ENCODE results near the gene FADS3.

FADS3 gene, protein sequence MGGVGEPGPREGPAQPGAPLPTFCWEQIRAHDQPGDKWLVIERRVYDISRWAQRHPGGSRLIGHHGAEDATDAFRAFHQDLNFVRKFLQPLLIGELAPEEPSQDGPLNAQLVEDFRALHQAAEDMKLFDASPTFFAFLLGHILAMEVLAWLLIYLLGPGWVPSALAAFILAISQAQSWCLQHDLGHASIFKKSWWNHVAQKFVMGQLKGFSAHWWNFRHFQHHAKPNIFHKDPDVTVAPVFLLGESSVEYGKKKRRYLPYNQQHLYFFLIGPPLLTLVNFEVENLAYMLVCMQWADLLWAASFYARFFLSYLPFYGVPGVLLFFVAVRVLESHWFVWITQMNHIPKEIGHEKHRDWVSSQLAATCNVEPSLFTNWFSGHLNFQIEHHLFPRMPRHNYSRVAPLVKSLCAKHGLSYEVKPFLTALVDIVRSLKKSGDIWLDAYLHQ

DNA sequence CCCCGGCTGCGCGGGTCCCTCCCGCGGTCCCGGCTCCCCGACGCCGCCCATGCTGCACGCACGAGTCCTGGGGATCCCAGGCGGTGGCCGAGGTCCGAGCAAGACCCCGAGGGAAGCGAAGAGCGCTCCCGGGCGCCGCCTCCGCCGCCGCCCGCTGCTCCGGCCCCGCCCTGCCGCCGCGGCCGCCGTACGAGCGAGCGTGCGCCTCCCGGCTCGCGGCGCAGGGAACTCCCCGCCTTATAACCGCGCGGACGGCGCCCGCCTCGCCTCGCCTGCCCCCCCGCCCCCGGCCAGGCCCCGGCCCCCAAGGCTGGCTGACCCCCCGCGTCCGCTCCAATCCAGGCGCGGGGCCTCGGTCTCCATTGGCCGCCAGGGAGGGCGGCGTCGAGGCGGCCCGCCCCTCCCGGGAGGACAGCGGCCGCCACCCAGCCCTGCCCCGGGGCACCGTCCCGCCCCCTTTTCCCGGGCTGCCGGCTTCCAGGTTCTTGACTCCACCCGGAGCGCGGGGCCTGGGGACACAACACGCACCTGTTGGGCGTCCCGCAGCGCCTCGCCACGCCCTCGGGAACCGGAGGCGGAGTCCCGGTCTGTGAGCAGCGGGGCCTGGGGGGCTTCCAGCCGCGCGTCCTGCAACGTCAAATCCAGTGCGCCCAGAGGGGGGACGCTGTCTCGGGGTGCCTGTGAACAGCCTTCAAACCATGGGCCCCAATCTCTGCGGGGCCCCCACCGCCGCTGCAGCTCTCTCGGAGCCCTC lies at the start of gene FADS3:
Gene FADS3 (minus strand): TSS at position 215 of the 754 bp plus-strand sequence. CDS start 164 bp downstream, at position 51.
- TF ChIP-seq, protein P1, sequence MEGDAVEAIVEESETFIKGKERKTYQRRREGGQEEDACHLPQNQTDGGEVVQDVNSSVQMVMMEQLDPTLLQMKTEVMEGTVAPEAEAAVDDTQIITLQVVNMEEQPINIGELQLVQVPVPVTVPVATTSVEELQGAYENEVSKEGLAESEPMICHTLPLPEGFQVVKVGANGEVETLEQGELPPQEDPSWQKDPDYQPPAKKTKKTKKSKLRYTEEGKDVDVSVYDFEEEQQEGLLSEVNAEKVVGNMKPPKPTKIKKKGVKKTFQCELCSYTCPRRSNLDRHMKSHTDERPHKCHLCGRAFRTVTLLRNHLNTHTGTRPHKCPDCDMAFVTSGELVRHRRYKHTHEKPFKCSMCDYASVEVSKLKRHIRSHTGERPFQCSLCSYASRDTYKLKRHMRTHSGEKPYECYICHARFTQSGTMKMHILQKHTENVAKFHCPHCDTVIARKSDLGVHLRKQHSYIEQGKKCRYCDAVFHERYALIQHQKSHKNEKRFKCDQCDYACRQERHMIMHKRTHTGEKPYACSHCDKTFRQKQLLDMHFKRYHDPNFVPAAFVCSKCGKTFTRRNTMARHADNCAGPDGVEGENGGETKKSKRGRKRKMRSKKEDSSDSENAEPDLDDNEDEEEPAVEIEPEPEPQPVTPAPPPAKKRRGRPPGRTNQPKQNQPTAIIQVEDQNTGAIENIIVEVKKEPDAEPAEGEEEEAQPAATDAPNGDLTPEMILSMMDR (IDR thresholded peaks at IDR 0.05; ENCODE audit: extremely low read depth, insufficient read depth, missing control alignments): no peak
- in situ Hi-C loops (cut with MboI; ENCODE audit: low pct_unique_long_range_greater_than_20kb, low sequenced_read_pairs, unreplicated experiment): no loop called here

DNA sequence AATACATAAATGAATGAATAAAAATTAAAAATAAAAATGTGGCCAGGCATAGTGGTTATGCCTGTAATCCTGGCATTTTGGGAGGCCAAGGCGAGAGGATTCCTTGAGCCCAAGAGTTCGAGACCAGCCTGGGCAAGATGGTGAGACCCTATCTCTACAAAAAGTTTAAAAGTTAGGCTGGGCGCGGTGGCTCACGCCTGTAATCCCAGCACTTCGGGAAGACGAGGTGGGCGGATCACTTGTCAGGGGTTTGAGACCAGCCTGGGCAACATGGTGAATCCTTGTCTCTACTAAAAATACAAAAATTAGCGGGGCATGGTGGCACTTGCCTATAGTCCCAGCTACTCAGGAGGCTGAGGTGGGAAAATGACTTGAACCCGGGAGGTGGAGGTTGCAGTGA lies 49.1 kb upstream of the FADS3 start:
- DNase-seq (ENCODE audit: low spot score): no peak
- TF ChIP-seq, protein P1 (IDR thresholded peaks at IDR 0.05; ENCODE audit: extremely low read depth, insufficient read depth, missing control alignments): no peak
- in situ Hi-C loops (cut with MboI; ENCODE audit: low pct_unique_long_range_greater_than_20kb, low sequenced_read_pairs, unreplicated experiment): no loop called here

More for the DNA sequence above, at the start of gene FADS3:
- peak; percentile 88 for DNase-seq (ENCODE audit: low spot score)

DNA sequence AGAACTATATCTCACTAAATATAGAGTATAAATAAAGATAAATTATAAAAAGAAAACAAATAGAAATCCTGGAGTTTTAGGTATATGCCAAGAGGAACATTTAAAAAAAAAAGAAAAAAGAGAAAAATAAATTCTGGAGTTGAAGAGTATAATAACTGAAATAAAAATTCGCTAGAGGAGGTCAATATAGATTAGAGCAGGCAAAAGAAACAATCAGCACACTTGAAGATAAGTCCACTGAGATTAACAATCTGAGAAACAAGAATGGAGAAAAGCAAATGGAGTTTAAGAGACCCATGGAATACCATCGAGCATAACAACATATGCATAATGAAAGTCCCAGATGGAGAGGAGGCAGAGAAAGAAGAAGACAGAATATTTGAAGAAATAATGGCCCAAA lies 44.5 kb upstream of the FADS3 start:
- TF ChIP-seq, protein P1 (IDR thresholded peaks at IDR 0.05; ENCODE audit: extremely low read depth, insufficient read depth, missing control alignments): no peak
- DNase-seq (ENCODE audit: low spot score): no peak
- in situ Hi-C loops (cut with MboI; ENCODE audit: low pct_unique_long_range_greater_than_20kb, low sequenced_read_pairs, unreplicated experiment): no loop called here

DNA sequence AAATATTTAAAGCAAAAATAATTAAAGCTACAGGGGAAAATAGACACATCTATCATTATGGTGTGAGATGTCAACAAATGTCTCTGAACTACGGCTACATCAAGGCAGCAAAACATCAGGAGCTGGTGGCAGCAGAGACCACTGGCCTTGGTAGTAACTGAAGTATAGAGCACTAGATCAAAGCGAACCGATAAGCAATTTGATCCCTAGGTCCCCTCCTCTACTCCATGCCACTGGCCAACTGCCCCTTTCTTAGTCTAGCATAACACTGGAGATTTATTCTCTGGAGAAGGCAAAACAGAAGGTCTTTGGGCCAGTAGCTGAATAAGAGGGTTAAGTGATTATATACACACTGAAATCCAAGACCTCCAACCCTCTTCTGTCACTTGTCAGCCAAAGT lies 39.6 kb upstream of the FADS3 start:
- TF ChIP-seq, protein P1 (IDR thresholded peaks at IDR 0.05; ENCODE audit: extremely low read depth, insufficient read depth, missing control alignments): no peak
- no peak for DNase-seq (ENCODE audit: low spot score)
- in situ Hi-C loops (cut with MboI; ENCODE audit: low pct_unique_long_range_greater_than_20kb, low sequenced_read_pairs, unreplicated experiment): no loop called here

DNA sequence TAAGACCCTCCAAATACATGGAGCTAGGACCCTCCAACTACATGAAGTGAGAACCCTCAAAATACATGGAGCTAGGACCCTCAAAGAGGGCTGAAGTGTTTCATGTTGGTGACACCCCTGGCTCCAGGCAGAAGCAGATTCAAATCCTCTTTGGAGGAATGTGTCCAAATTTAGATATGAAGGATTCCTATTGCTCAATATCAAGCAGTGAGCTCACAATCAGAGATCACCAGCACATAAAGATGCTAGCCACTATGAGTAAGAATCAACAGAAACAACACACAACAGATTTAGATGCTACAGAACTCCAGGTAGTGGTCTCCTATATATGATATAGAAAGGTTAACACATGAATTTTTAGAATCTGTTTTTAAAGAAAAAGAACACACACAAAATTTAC lies 37.3 kb upstream of the FADS3 start:
- TF ChIP-seq, protein P1 (IDR thresholded peaks at IDR 0.05; ENCODE audit: extremely low read depth, insufficient read depth, missing control alignments): no peak
- in situ Hi-C loops (cut with MboI; ENCODE audit: low pct_unique_long_range_greater_than_20kb, low sequenced_read_pairs, unreplicated experiment): no loop called here
- DNase-seq (ENCODE audit: low spot score): no peak

DNA sequence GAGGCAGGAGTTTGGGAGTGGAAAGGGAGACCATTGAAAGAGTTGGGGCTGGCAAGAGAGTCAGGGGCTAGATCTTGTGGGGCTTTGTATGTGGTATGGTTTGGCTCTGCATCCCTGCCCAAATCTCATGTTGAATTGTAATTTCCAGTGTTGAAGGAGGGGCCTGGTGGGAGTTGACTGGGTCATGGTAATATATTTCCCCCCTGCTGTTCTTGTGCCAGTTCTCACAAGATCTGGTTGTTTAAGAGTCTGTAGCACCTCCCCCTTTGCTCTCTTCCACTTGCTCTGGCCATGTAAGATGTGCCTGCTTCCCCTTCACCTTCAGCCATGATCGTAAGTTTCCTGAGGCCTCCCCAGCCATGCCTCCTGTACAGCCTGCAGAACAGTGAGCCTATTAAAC lies 36.2 kb upstream of the FADS3 start:
- TF ChIP-seq, protein P1 (IDR thresholded peaks at IDR 0.05; ENCODE audit: extremely low read depth, insufficient read depth, missing control alignments): no peak
- in situ Hi-C loops (cut with MboI; ENCODE audit: low pct_unique_long_range_greater_than_20kb, low sequenced_read_pairs, unreplicated experiment): no loop called here
- DNase-seq (ENCODE audit: low spot score): no peak

All from GM13977 (cell line).